Stimulated activated CD4-positive, alpha-beta T cell treated with anti-CD3 and anti-CD28 coated beads, Interleukin-4, amount 100 ng/mL, for 48 hours (primary cell): ENCODE measurements around the gene SSBP1.
"Not testable (repeated sequence)": the region's sequence is repeated elsewhere in the genome, so short reads cannot be mapped to it uniquely, and the experiment has no call there.

Source experiments
- DNase-seq, 2 donors: peaks; one replicate each; pipeline ENCODE4 v3.0.0-alpha.2; 2020; ENCODE audit warnings: low read depth in 2 of 2

Gene SSBP1

GRCh38 chr7:141770083-141770583 lies 32.0 kb downstream of the SSBP1 start:
- not testable (repeated sequence) for DNase-seq

DNA sequence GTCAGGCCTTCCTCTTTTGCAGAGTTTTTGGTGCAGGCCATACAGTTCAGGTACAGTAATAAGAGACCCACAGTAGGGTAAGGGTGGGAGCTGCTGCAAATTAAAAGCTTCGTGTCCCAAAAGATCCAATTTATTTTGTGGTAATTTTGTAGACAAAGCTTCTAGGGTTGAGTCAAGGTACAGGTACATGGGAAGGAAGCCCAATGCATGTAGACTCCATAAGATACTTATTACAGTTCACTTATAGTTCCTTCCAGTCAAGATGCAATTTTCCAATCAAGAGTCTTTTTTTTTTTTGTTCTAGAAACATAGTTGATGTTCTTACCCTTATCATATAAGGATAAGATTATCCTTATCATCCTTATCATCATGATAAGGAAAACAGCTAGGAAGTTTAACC lies 38.2 kb downstream of the SSBP1 start, which contains the start of gene TAS2R4:
TAS2R4 (plus strand) TSS at position 301 of the 400 bp plus-strand sequence. CDS start 1,815 bp downstream, outside the sequence.
- no peak for DNase-seq

DNA sequence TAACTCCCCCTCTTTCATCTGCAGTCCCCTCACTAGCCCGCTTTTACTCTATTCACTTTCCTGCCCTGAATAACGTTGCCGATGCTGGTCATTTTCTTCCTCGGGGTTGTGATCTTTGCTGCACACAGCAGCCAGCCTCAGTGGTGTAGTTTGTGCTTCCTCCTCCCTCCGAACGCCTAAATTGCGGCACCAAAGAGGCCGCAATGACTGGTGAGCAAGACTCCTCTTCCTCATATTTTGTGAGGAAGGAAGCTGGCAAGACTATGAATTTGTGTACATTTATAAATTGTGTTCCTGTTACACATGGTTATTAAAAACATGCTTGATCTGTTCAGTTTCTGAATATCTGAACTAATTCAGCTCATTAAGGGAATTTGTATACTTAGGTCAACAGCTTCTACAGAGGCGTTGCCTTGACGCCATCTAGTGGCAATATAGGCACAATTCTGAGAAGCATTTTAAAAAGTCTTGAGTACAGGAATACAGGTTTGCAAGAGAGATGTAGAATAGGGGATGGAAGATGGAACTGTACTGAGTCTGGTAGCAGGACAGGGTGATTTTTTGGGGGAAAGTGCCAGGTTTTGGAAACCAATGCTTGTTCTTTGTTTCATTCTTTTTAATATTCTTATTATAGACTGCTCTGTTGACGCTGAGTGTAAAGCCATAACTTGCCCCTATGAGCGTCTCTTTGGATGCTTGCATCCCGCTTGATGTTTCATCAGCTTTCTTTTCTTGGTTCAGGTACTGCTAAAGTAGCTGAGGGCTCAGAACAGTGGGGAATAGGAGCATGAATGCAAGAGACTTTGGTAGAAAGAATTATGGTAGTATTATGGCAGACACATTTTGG lies 47.8 kb downstream of the SSBP1 start:
- DNase-seq, result no peak

- DNase-seq, result no peak
Observed at GRCh38 chr7:141788296-141788695, 50.1 kb downstream of the SSBP1 start.

DNA sequence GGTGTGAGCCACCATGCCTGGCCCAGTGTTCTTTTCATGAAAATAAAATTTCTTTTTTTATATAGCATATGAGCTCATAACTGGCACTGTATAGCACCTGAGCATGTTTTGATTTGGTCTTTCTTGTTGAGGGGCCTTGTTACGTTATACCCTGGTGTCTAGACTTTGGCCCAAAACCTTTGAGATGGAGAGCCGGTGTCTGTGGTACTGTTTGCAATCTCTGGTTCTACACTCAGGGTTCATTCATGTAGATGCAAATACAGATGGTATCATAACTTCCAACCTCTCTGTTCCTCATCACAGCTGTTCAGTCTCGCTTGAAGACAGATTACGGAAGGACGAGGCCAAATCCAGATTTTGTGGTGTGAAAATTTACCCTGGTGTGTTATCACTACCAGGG lies 51.8 kb downstream of the SSBP1 start, which contains the start of gene TAS2R5:
TAS2R5 (plus strand) TSS at position 301 of the 400 bp plus-strand sequence. CDS start 145 bp downstream, outside the sequence.
- no peak for DNase-seq

GRCh38 chr7:141792526-141792925 lies 54.4 kb downstream of the SSBP1 start:
- no peak for DNase-seq
